Heart left ventricle (tissue), 13 donors: Measurements from ENCODE around the gene KIFC1.

Experiments
- CTCF ChIP-seq, 12 donors: fragments of 200-600 bp; sonication (generic) in 4 of 12; IDR thresholded peaks; one replicate each; pipeline versions ENCODE4 v1.5.0 to v1.8.0; 2018 to 2022; ENCODE audit warnings: antibody characterized with exemption in 12 of 12, mild to moderate bottlenecking in 5 of 12
- POLR2A ChIP-seq, 2 donors: fragments of 450-650 bp; IDR thresholded peaks; one replicate each; pipeline ENCODE4 v1.6.1; 2017; ENCODE audit warnings: antibody characterized with exemption in 2 of 2, mild to moderate bottlenecking in 2 of 2, moderate library complexity in 2 of 2
- donor health status: ischemic (EF 13 %, LVEDD 7.1; RV severe dilation, severe dysfunction).
- donor health status: DM: no; HTN: yes; CAD: no.
- donor health status: DM: no; HTN: no; CAD: no.
- donor health status: ischemic (EF 25% LVEDD 6.9; RV normal size, moderate dysfunction).
- donor health status: ischemic (EF 25% LVEDD 5.7; RV mildly dilated, moderate dysfunction).
- donor health status: ischemic (EF 35%, LVEDD 5.7; RV mildly dilated, moderate dysfunction).
- donor health status: nonischemic (EF 11% LVEDD 7.7; RV severe dilation, severe dysfunction).
- donor health status: DM: yes; HTN: yes; CAD: no.
- donor health status: PGD.
- donor health status: ischemic (EF 29% LVEDD 5.4; RV normal size, mild dysfunction).
- donor health status: nonischemic (EF 23%, LVEDD 6.1; RV moderate dilation, normal function).

GRCh38 chr6:33383427-33384185 lies 8.0 kb upstream of the KIFC1 start:
- no peak for TF ChIP-seq CTCF (IDR thresholded peaks at IDR 0.05)
- TF ChIP-seq POLR2A (IDR thresholded peaks at IDR 0.05) = no peak
